H1 (cell line): ENCODE measurements around the gene TEDC1. TPM values are rescaled to one million over a fixed set of nuclear protein-coding genes. Genes with fewer than 3 reads are reported as not detected.

Experiments used
- CTBP2 ChIP-seq: IDR thresholded peaks from 2 replicates; pipeline ENCODE4 v1.7.0; 2011; ENCODE audit warnings: borderline replicate concordance, mild to moderate bottlenecking, moderate library complexity, mixed read lengths, low read length; ENCODE audit not compliant: insufficient read depth, insufficient read length
- polyA plus RNA-seq, 7 experiments: library from polyadenylated mRNA; depleted of rRNA in 3 of 7; stranded (reverse) in 5 of 7; unstranded in 2 of 7; fragments of >200 nt in 5 of 7; fragments of 200-250 nt in 2 of 7; gene quantifications; 1 replicate in 5 of 7; 2 replicates in 1 of 7; 4 replicates in 1 of 7; pipeline versions ENCODE4 v1.2.1 to v1.2.3, GENCODE V29; 2011 to 2013; ENCODE audit warnings: missing spikeins in 2 of 7, mixed read lengths in 2 of 7
- total RNA-seq: library from RNA; stranded (reverse); fragmentation: NEBNext Ultra II Directional; extraction: Animal tissue kit (Norgen Biotek cat#: 25700); gene quantifications from 2 replicates; pipeline ENCODE4 v1.2.1, GENCODE V29; 2021

TEDC1 gene
- total and polyA plus RNA-seq, 2 of the 8 experiments (the other 6 are each of a cell fraction or from before 2014, with no cell fraction given) = 5.6 to 14.8 TPM

DNA sequence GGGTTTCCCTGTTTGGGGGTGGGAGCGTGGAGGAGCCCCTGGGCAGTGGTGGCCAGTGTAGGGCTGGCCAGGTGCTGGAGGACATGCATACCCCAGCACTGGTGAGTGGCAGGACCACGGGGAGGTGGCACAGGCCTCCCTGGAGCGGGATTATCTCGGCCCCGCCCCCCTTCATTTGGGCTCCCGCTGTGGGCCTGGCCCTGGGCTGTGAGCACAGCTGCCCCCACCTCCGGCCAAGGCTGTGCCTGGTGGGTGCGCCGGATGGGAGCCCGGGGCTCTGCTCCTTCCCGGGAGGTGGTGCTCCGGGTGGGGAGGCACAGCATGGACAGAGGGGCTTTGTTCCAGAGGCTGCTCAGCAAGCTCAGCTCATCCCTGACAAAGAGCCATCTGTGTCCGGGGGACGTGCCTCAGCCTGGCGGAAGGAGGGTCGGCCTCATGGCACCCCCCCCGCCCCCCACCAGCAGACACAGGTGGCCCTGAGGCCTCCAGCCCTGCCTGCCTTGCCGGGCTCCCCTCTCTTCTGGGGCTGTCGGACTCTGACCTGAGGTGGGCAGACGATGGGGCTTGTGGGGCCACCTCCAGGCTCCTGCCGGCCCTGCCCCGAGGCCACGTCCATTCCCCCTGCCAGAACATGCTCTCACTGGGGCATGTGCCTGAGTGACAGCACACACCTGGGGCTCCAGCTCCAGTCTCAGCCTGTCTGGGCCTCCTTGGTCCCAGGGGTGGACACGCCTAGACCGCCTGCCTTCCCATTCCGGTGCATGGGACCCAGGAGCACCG is 8.4 kb downstream of the TEDC1 start (continued):
- TF ChIP-seq CTBP2 = no peak
